H7 (cell line): ENCODE results near the gene ABT1. TPM values are rescaled to one million over a fixed set of nuclear protein-coding genes. Genes with fewer than 3 reads are reported as not detected.
A peak's percentile ranks its signal among the peaks of the same experiment; 100 is the strongest.
"Not testable (repeated sequence)": the region's sequence is repeated elsewhere in the genome, so short reads cannot be mapped to it uniquely, and the experiment has no call there.

Source experiments
- DNase-seq: peaks from one replicate; pipeline ENCODE4 v3.0.0; 2012
- H3K27me3 ChIP-seq: 2 replicates; pipeline ENCODE4 v1.6.0; 2011; ENCODE audit warnings: mild to moderate bottlenecking, low read length; ENCODE audit not compliant: control insufficient read depth, insufficient read depth
- H3K36me3 ChIP-seq: replicated peaks from 2 replicates; pipeline ENCODE4 v1.5.1; 2011; ENCODE audit warnings: low read length; ENCODE audit not compliant: control insufficient read depth, insufficient read depth
- H3K4me3 ChIP-seq: 2 replicates; pipeline ENCODE4 v1.5.1; 2011; ENCODE audit warnings: low read depth, mild to moderate bottlenecking, control low read depth, low read length, moderate library complexity; ENCODE audit not compliant: insufficient read depth
- total RNA-seq: library from RNA; depleted of rRNA; stranded (reverse); fragments of >200 nt; shearing (Covaris generic); gene quantifications from 2 replicates; pipeline ENCODE4 v1.2.3, GENCODE V29; 2014; rRNA removed

Gene ABT1
- 29.9 and 30.6 TPM in 2 replicates for total RNA-seq

DNA sequence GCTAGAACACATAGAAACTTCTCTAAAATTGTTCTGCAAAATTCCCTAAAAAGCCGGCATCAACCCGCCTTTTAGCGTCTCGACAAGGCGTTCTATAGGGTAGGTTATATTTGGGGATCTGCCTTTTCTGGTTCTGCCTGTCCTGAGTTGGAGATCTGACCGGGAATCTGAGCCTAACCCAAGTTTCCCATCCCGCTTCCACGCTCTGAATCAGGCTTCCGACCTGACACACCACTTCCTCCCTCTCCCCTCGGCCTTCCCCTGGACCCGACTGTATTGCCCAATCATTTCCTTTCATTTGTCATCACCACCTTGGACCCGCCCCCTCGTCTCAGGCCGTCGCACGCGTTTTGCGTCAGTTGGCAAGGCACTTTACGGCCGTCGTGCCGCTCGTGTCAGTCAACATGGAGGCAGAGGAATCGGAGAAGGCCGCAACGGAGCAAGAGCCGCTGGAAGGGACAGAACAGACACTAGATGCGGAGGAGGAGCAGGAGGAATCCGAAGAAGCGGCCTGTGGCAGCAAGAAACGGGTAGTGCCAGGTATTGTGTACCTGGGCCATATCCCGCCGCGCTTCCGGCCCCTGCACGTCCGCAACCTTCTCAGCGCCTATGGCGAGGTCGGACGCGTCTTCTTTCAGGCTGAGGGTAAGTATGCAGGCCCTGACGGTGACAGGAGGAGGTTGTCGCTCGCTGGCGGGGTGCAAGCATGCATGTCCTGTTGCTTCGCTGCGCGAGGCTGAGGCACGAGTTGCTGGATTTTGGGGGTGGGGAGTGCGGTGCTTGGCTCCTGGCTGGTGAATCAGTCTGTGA, at the start of gene ABT1:
Gene ABT1, plus strand, starts transcription at position 375 of the 810 bp plus-strand sequence. Its CDS starts 30 bp downstream, at position 405.
- H3K27me3 ChIP-seq, result peaks cover 1% of the 10 kb centered on the region; the same call in 1 of the 2 replicates
- peak; percentile 97 for DNase-seq
- peaks cover 7% of the 10 kb centered on the region for H3K36me3 ChIP-seq

DNA sequence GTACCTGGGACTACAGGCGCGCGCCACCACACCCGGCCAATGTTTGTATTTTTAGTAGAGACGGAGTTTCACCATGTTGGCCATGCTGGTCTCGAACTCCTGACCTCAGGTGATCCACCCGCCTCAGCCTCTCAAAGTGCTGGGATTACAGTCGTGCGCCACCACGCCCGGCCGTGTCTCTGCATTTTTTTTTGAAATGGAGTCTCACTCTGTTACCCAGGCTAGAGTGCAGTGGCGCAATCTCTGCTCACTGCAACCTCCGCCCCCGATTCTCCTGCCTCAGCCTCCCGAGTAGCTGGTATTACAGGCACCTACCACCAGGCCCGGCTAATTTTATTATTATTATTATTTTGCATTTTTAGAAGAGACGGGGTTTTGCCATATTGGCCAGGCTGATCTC, 49.4 kb upstream of the ABT1 start:
- DNase-seq, H3K27me3 ChIP-seq, H3K4me3 ChIP-seq, H3K36me3 ChIP-seq: not testable (repeated sequence)

More for the DNA sequence above, at the start of gene ABT1:
- peak within 1 kb of the TSS; percentile 99 for H3K4me3 ChIP-seq

DNA sequence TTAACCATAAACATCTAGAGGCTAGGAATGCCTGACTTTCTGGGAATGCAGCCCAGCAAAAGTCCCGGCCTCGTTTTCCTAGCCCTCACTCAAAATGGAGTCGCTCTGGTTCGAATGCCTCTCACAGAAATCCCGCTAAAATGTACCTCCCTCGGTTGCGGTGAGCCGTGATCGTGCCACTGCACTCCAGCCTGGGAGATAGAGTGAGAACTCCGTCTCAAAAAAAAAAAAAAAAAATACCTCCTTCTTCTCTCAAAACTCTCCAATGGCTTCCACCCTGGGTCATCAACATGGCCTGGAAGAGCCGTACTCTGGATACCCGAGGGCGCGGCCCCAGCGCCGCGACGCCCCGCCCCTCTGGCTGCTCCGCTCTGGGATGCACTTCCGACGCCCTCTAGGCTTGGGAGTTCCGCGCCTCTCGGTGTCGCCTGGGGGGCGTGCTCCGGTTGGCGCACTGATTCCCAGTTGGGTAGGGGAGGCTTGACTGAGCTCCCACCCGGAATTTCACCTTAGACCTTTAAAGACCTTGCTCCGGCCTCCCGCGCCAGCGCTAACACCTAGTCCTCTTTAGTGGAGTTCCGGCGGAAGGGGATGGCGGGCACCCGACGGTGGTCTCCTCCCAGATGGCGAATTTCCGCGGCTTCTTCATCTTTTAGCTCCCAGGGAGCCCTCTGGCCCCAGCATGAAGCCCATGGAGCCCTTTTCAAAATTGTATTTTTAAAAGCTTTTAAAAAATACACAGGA, 46.3 kb upstream of the ABT1 start:
- Histone ChIP-seq H3K27me3 (no peaks in the 10 kb centered on the region), H3K36me3 (peaks cover 3% of the 10 kb centered on the region; the same call in 1 of the 2 replicates), H3K4me3 (peak overlapping the region; percentile 41)
- peak; percentile 92 for DNase-seq

DNA sequence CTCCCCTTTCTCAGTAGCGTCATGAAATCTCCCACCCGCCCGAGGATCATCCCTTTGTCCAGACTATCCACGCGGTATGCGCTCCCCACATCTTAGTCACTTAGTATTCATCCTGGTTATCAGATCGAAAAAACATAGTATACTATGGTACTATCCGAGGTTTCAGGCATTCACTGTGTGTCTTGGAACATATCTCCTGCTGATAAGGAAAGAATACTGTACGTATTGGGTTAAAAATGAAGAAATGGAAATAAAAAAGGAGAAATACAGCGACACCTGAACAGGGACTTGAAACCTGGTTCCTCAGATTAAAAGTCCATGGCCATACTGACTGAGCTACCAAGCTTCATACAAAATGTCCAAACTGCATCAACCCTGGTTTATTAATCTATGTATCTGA, 44.5 kb upstream of the ABT1 start:
- DNase-seq, result no peak
- no peak overlapping the region for H3K4me3 ChIP-seq
- no peaks in the 10 kb centered on the region for H3K27me3 ChIP-seq
- H3K36me3 ChIP-seq, result no peaks in the 10 kb centered on the region

DNA sequence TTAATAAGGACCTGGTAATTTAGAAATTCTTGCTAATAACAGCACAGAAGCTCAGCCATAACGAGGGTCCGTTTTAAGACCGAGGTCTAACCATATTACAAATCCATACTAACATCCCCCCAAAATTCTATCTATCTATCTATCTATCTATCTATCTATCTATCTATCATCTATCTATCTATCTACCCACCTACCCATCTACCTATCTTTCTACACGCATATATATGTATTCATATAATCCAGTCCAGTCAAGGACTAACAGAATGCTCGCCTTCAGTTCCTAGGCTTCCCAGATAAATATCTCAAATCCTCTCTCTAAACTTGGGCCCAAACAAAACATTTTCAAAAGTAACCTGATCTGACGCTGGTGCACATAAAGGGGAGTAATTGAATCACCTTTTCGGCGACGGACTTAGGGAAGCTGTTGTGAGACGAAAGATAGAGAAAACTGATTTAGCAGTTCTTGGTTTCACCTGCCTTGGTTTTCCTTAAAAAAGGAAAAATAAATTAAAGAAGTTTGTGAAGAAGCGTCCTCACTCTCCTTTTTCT, 44.0 kb upstream of the ABT1 start:
- Histone ChIP-seq H3K36me3 (no peaks in the 10 kb centered on the region), H3K27me3 (no peaks in the 10 kb centered on the region), H3K4me3 (peak overlapping the region; percentile 72)
- DNase-seq, result no peak

DNA sequence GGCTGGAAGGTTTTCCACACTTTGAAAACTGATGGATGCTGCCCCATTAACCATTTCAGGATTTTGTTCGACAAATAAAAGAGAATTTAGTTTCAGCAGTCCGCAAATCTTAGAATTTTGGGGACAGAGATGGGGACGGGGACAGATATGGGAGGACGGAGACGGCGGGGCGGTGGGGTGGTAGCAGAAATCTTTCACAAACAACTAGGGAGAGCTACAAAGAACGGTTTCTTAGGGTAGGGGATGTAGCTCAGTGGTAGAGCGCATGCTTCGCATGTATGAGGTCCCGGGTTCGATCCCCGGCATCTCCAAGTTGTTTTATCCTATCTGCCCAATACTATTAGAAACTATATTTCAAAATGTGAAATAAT, 43.5 kb upstream of the ABT1 start:
- Histone ChIP-seq H3K4me3 (peak overlapping the region; percentile 72), H3K36me3 (no peaks in the 10 kb centered on the region), H3K27me3 (no peaks in the 10 kb centered on the region)
- DNase-seq, result peak; percentile 62

DNA sequence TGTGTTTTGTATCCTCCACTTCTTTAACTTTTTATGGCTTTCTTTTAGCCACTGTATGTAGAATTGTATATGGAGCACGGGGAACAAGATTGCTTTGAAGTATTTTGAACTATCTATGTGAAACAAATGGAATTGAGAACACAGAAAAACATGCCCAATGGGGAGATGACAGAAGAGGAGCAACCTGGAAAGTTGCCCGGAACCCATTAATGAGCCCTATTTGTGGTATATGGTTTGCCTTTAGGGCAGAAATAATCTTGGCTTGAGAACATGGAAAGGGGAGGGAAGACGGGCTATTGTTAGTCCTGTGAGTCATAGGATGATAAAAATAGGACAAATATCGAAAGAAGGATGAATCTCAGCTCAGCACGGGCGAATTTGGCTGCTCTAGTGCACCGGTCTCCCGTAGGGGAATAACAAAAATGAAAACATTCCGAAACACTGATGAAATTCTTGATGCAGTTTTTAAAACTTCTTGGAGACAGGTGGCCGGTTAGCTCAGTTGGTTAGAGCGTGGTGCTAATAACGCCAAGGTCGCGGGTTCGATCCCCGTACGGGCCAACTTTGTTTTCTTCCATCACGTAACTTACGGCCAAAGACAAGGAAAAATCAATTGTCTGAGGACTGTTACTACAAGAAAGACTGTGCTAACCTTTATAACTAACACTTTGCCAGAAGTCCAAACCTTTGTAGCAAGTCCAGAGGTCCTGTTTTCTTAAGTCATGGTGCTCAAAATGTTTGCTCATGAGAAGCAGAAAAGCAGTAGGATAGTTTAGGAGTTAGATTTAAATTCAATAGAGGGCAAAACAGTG, 42.9 kb upstream of the ABT1 start:
- H3K4me3 ChIP-seq, result peak overlapping the region; percentile 72
- no peaks in the 10 kb centered on the region for H3K36me3 ChIP-seq
- no peak for DNase-seq
- H3K27me3 ChIP-seq, result no peaks in the 10 kb centered on the region

DNA sequence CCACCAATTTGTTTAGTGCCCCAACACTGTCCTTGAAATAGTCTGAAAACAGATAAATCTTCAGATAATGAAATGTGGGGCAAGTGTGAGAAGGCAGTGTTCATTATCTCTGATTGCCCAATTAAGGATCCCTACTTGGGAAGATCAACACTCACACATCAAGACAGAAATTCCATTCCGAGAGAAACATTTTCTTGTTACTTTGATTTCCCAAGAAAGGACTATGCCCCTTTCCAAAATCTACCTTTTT, 42.4 kb upstream of the ABT1 start:
- Histone ChIP-seq H3K36me3 (no peaks in the 10 kb centered on the region), H3K4me3 (peak overlapping the region; percentile 72), H3K27me3 (no peaks in the 10 kb centered on the region)
- no peak for DNase-seq

DNA sequence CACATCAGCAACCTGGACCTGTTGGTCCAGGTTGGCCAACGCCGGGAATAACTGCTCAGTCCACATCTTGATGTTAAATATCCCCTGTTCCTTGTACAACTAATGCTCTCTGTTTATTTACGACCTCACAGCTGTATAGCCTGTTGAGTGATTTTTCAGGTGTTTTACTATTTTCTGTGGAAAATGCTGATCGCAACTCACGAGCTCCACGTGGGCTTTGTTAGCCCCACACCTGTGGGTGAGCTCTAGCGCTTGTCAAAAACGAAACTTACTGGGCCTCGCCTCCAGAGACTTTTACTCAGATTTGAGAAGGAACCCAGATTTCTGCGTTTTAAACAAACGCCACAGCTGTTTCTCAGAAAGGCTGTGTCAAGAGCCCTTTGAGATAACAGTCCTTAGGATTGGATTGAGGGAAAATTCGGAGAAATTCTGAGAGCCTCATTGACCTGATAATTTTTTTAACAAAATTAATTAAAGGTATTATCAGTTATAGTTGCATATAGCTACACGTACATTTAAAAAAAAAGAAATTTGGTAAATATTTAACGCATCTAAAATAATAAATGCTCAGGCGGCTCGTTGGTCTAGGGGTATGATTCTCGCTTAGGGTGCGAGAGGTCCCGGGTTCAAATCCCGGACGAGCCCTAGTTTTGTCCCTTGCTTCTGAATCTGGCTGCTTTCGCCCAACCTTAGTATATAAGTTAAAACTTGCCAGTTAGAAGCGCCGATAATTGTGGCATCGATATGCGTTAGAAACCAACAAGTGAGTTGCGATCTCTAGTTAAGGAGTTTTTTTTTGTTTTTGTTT, 41.9 kb upstream of the ABT1 start:
- DNase-seq, result no peak
- Histone ChIP-seq H3K36me3 (no peaks in the 10 kb centered on the region), H3K4me3 (peak overlapping the region; percentile 72), H3K27me3 (no peaks in the 10 kb centered on the region)

DNA sequence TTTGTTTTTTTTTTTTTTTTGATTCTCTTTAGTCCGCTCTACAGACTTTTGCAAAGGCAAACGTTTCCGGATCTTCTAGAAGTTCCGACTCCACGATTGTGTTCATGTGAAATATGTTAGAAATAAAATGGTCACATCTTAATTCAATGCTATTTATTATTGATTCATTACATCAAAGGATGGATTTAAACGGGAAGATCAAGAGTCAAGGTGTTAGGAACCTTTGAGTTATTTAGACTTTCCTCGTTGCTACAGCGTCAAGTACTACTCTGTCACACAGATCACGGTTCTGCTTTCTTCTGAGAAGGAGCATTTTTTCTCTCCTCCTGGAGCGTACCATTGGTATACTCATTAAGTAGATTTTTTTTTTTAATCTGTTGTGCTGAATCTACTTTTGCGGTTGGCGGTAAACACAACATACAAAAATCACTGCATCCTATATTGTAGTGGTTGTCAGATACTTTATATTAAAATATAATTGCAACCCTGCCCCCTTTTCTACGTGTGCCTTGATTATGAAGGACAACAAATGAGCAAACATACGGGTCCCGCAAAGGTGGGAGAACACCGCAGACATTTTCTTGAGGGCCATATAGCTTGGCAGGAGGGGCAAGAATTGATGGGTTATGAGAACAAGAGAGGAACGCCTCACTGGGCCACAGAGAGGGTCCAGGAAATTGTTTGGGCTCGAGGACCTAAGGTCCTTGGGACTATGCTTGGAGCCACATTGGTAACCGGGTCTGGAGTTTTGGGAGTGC, 41.1 kb upstream of the ABT1 start:
- peak overlapping the region; percentile 72 for H3K4me3 ChIP-seq
- no peaks in the 10 kb centered on the region for H3K27me3 ChIP-seq
- peak; percentile 41 for DNase-seq
- no peaks in the 10 kb centered on the region for H3K36me3 ChIP-seq

DNA sequence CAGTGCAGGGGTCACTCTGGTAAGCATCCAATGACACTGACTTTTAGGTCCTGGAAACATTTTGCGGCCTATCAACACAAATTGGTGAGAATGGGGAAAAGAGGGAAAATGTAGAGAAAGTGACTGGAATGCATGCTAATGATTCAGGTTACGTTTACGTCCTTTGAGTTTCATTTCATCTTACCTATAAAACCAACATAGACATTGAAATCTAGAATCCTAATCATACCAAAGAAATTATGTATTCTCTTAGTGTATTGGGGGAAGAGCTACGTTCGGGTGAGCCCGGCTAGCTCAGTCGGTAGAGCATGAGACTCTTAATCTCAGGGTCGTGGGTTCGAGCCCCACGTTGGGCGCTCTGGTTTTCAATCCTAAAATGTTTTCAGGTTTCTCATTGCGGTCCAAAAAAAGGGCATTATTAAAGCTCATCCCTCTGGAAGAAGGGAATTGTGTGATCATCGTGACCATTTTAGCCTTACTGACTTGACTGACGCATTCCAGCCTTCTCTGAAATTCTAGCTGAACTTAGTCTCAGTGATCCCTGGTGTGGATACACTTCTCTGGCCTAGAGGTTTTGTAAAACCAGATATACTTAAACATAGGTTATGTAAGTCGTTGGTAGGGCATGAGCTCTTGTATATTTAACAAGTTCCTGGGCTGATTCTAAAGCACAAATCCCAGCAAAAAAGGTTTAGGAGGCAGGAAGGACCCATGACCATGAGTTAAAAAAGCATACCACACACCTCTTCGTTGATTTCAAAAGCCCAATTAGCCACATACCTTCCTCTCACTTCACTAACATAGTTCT, 40.3 kb upstream of the ABT1 start:
- Histone ChIP-seq H3K27me3 (no peaks in the 10 kb centered on the region), H3K4me3 (peak overlapping the region; percentile 72), H3K36me3 (no peaks in the 10 kb centered on the region)
- DNase-seq, result peak; percentile 74

DNA sequence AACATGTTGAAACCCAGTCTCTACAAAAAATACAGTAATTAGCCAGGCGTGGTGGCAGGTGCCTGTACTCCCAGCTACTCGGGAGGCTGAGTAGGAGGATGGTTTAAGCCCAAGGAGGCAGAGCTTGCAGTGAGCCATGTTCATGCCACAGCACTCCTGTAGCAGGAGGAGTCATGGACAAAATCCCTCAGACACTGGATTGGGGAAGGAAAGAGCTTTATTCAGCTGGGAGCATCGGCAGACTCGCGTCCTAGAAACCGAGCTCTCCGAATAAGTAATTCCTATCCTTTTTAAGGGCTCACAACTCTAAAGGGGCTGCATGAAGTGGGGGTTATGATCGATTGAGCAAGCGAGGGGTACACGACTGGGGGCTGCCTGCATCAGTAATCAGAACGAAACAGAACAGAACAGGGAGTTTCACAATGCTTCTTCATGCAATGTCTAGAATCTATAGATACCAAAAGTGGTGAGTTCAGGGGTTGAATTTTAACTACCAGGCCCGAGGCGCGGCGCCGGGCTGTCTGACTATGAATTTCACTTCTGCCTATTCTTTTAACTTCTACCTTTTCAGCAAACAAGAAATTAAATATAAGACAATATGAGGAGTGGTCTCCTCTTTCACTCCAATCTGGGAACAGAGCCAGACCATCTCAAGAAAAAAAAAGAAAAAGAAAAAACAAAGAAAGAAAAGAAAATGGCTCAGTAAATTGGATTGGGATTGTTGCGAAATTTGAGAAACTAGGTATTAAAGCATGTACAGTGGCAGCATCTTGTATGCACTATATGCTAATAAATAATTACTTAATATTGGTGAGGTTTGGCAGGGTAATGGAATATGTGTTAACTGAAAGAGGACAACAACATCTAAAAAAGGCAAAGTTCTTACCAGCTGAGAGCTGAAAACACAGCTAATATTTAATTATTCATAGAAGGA, 35.0 kb upstream of the ABT1 start:
- no peak for DNase-seq
- Histone ChIP-seq H3K36me3 (no peaks in the 10 kb centered on the region), H3K27me3 (no peaks in the 10 kb centered on the region), H3K4me3 (no peak overlapping the region)
